HepG2 (cell line): ENCODE results near the gene TREH. TPM values are rescaled to one million over a fixed set of nuclear protein-coding genes. Genes with fewer than 3 reads are reported as not detected.

ENCODE experiments used
- FOXO4 ChIP-seq: sonication (generic); formaldehyde crosslinking; conservative IDR thresholded peaks from 2 replicates; pipeline ENCODE4 v1.8.1; 2023; ENCODE audit warnings: missing genetic modification reagents
- IKZF4 ChIP-seq: sonication (generic); formaldehyde crosslinking; IDR thresholded peaks from 2 replicates; pipeline ENCODE4 v1.5.1; 2020; ENCODE audit warnings: borderline replicate concordance, mild to moderate bottlenecking, low read depth, missing genetic modification reagents; ENCODE audit errors: not compliant biosample characterization
- MLX ChIP-seq: IDR thresholded peaks from 2 replicates; pipeline ENCODE4 v1.6.1; 2016
- NFAT5 ChIP-seq: sonication (generic); formaldehyde crosslinking; IDR thresholded peaks from 2 replicates; pipeline ENCODE4 v1.4.0; 2020; ENCODE audit warnings: missing genetic modification reagents
- RFX5 ChIP-seq: IDR thresholded peaks from 2 replicates; pipeline ENCODE4 v1.6.1; 2011; ENCODE audit warnings: low read depth, low read length, improper control_type of control experiment
- RORA ChIP-seq: sonication (generic); formaldehyde crosslinking; IDR thresholded peaks from 2 replicates; pipeline ENCODE4 v1.5.0; 2020; ENCODE audit warnings: mild to moderate bottlenecking, missing genetic modification reagents, moderate library complexity
- TEAD3 ChIP-seq: optimal IDR thresholded peaks from 2 replicates; pipeline ENCODE3; 2016; ENCODE audit warnings: borderline replicate concordance
- TRAFD1 ChIP-seq: sonication (generic); formaldehyde crosslinking; IDR thresholded peaks from 2 replicates; pipeline ENCODE4 v1.5.1; 2020; ENCODE audit warnings: missing genetic modification reagents, mild to moderate bottlenecking, borderline replicate concordance
- ZNF34 ChIP-seq: sonication (generic); formaldehyde crosslinking; IDR thresholded peaks from 2 replicates; pipeline ENCODE4 v1.4.0; 2020; ENCODE audit warnings: mild to moderate bottlenecking, missing genetic modification reagents, borderline replicate concordance
- ZNF407 ChIP-seq: sonication (generic); formaldehyde crosslinking; IDR thresholded peaks from one replicate; pipeline ENCODE4 v1.5.1; 2020; ENCODE audit warnings: mild to moderate bottlenecking, missing genetic modification reagents; ENCODE audit errors: not compliant biosample characterization
- ZNF713 ChIP-seq: sonication (generic); formaldehyde crosslinking; IDR thresholded peaks from 2 replicates; pipeline ENCODE4 v1.4.0; 2020; ENCODE audit warnings: mild to moderate bottlenecking, missing genetic modification reagents
- ZNF891 ChIP-seq: sonication (generic); formaldehyde crosslinking; IDR thresholded peaks from 2 replicates; pipeline ENCODE4 v1.5.0; 2020; ENCODE audit warnings: mild to moderate bottlenecking, missing genetic modification reagents
- polyA plus RNA-seq, 8 experiments: library from polyadenylated mRNA; depleted of rRNA in 3 of 8; stranded (reverse) in 7 of 8; unstranded in 1 of 8; fragments of >200 nt; fragmentation: Illumina TruSeq in 4 of 8; extraction: Trizol in 4 of 8; gene quantifications; 2 replicates each; pipeline versions ENCODE4 v1.2.1 to v1.2.3, GENCODE V29; 2011 to 2016; ENCODE audit warnings: low read depth in 4 of 8, missing spikeins in 1 of 8, mixed read lengths in 1 of 8; ENCODE audit not compliant: insufficient read depth in 1 of 8
- total RNA-seq, 5 experiments: library from RNA; depleted of rRNA; stranded (reverse); fragments of >200 nt; fragmentation: Illumina TruSeq; extraction: Trizol; gene quantifications; 2 replicates each; pipeline ENCODE4 v1.2.3, GENCODE V29; 2016; ENCODE audit warnings: low read depth in 1 of 5

TREH gene
- total and polyA plus RNA-seq, 2 of the 13 experiments (the other 11 are each of a cell fraction or from before 2014, with no cell fraction given), result 0.53 to 0.86 TPM

GRCh38 chr11:118715837-118716260 is 36.4 kb upstream of the TREH start (continued):
- no peak for TF ChIP-seq NFAT5 (CRISPR knock-in tag)
- TF ChIP-seq IKZF4, result no peak
- TF ChIP-seq MLX (CRISPR knock-in tag), result no peak
- no peak for TF ChIP-seq ZNF891 (CRISPR knock-in tag)
- TF ChIP-seq RFX5, result no peak
- no peak for TF ChIP-seq ZNF34
- no peak for TF ChIP-seq ZNF713 (CRISPR knock-in tag)
- TF ChIP-seq TEAD3 (CRISPR knock-in tag), result no peak
- TF ChIP-seq RORA, result no peak
- no peak for TF ChIP-seq FOXO4
- no peak for TF ChIP-seq TRAFD1
- no peak for TF ChIP-seq ZNF407 (CRISPR knock-in tag)
